Measurements from ENCODE around the gene RASSF5.

DNA sequence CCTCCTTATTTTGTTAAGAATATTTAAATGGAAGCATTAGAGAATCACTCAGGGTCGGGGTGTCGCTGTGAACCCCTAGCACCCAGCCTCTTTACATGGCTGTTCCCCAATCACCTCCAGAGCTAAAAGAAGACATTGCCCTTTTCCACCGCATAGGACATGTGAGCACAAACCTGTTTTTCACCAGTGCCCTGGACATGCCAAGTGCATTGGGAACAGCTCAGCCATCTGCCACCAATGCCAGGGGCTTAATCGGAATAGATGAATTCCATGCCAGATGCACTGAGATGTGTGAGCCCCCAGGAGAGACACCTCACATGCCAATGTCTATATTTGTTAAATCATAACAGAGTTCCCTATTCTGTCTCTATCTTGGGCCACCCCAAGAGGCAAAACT is 71.6 kb downstream of the RASSF5 start:
- TF ChIP-seq POLR2AphosphoS5 (IDR thresholded peaks at IDR 0.05; ENCODE audit: low read depth, low read length) (no peak), POLR2A (IDR thresholded peaks at IDR 0.05; ENCODE audit: low read depth, low read length) (no peak)

Measured in GM12891 (cell line).